HepG2 (cell line): ENCODE measurements around the gene SOAT2. TPM values are rescaled to one million over a fixed set of nuclear protein-coding genes. Genes with fewer than 3 reads are reported as not detected.

Experiments
- ARID5B ChIP-seq: IDR thresholded peaks from 2 replicates; pipeline ENCODE4 v1.4.0; 2020; ENCODE audit warnings: mild to moderate bottlenecking, missing genetic modification reagents
- CEBPZ ChIP-seq: IDR thresholded peaks from 2 replicates; pipeline ENCODE4 v1.6.1; 2012; ENCODE audit warnings: low read length, improper control_type of control experiment
- CERS6 ChIP-seq: sonication (generic); formaldehyde crosslinking; IDR thresholded peaks from 2 replicates; pipeline ENCODE4 v1.5.0; 2020; ENCODE audit warnings: missing genetic modification reagents
- HMG20B ChIP-seq: conservative IDR thresholded peaks from 2 replicates; pipeline ENCODE4 v1.6.1; 2016; ENCODE audit warnings: missing genetic modification reagents, missing compliant biosample characterization
- JUND ChIP-seq: sonication (generic); formaldehyde crosslinking; IDR thresholded peaks from 2 replicates; pipeline ENCODE4 v1.8.0; 2022; ENCODE audit warnings: mild to moderate bottlenecking, missing genetic modification reagents
- PLSCR1 ChIP-seq: sonication (generic); formaldehyde crosslinking; IDR thresholded peaks from 2 replicates; pipeline ENCODE4 v1.5.0; 2020; ENCODE audit warnings: missing genetic modification reagents, mild to moderate bottlenecking, borderline replicate concordance
- PTBP1 ChIP-seq: fragments of 200-400 bp; formaldehyde crosslinking; IDR thresholded peaks from 2 replicates; pipeline ENCODE4 v1.6.1; 2018; ENCODE audit warnings: low read length, low read depth; ENCODE audit not compliant: poor library complexity, severe bottlenecking
- RFXANK ChIP-seq: IDR thresholded peaks from 2 replicates; pipeline ENCODE4 v1.6.1; 2016
- SP5 ChIP-seq: IDR thresholded peaks from 2 replicates; pipeline ENCODE4 v1.6.1; 2016; ENCODE audit warnings: low read depth, borderline replicate concordance
- STAT5B ChIP-seq: sonication (generic); formaldehyde crosslinking; IDR thresholded peaks from 2 replicates; pipeline ENCODE4 v1.4.0; 2020; ENCODE audit warnings: missing genetic modification reagents
- THAP9 ChIP-seq: sonication (generic); formaldehyde crosslinking; IDR thresholded peaks from 2 replicates; pipeline ENCODE4; 2020; ENCODE audit warnings: missing genetic modification reagents, mild to moderate bottlenecking, borderline replicate concordance
- THYN1 ChIP-seq: sonication (generic); formaldehyde crosslinking; IDR thresholded peaks from 2 replicates; pipeline ENCODE4 v1.8.1; 2023; ENCODE audit warnings: low read depth, mild to moderate bottlenecking, moderate library complexity, missing genetic modification reagents, borderline replicate concordance
- ZBTB1 ChIP-seq: sonication (generic); formaldehyde crosslinking; IDR thresholded peaks from 2 replicates; pipeline ENCODE4 v1.4.0; 2020; ENCODE audit warnings: missing genetic modification reagents, borderline replicate concordance
- ZNF446 ChIP-seq: sonication (generic); formaldehyde crosslinking; IDR thresholded peaks from 2 replicates; pipeline ENCODE4 v1.5.0; 2020; ENCODE audit warnings: mild to moderate bottlenecking, missing genetic modification reagents
- ZNF724P ChIP-seq: sonication (generic); formaldehyde crosslinking; IDR thresholded peaks from 2 replicates; pipeline ENCODE4 v1.8.0; 2022; ENCODE audit warnings: missing genetic modification reagents, borderline replicate concordance
- polyA plus RNA-seq, 8 experiments: library from polyadenylated mRNA; depleted of rRNA in 3 of 8; stranded (reverse) in 7 of 8; unstranded in 1 of 8; fragments of >200 nt; fragmentation: Illumina TruSeq in 4 of 8; extraction: Trizol in 4 of 8; gene quantifications; 2 replicates each; pipeline versions ENCODE4 v1.2.1 to v1.2.3, GENCODE V29; 2011 to 2016; ENCODE audit warnings: low read depth in 4 of 8, missing spikeins in 1 of 8, mixed read lengths in 1 of 8; ENCODE audit not compliant: insufficient read depth in 1 of 8
- total RNA-seq, 5 experiments: library from RNA; depleted of rRNA; stranded (reverse); fragments of >200 nt; fragmentation: Illumina TruSeq; extraction: Trizol; gene quantifications; 2 replicates each; pipeline ENCODE4 v1.2.3, GENCODE V29; 2016; ENCODE audit warnings: low read depth in 1 of 5

The SOAT2 gene
- total and polyA plus RNA-seq, 2 of the 13 experiments (the other 11 are each of a cell fraction or from before 2014, with no cell fraction given), result 14.9 to 108 TPM

GRCh38 chr12:53079226-53080117, 23.8 kb upstream of the SOAT2 start, which contains the start of gene SPRYD3 (continued):
- TF ChIP-seq HMG20B, result no peak
- peak; percentile 54 for TF ChIP-seq PTBP1
- 0 out of 2 replicates have a peak, but pooled peaks have one; percentile 77 for TF ChIP-seq STAT5B (CRISPR knock-in tag)
- TF ChIP-seq JUND (CRISPR knock-in tag), result no peak
- TF ChIP-seq RFXANK (CRISPR knock-in tag), result peak; percentile 85
- TF ChIP-seq ZBTB1 (CRISPR knock-in tag), result no peak; the same call in 1 of the 2 replicates
- no peak for TF ChIP-seq CERS6 (CRISPR knock-in tag)
- TF ChIP-seq CEBPZ, result no peak
- TF ChIP-seq ARID5B (CRISPR knock-in tag), result 0 out of 2 replicates have a peak, but pooled peaks have one; percentile 27
- TF ChIP-seq THAP9 (CRISPR knock-in tag), result peak; percentile 59; the same call in 1 of the 2 replicates
- peak; percentile 50; the same call in 1 of the 2 replicates for TF ChIP-seq ZNF724P (CRISPR knock-in tag)
- TF ChIP-seq SP5 (CRISPR knock-in tag), result 0 out of 2 replicates have a peak, but pooled peaks have one; percentile 37
- TF ChIP-seq THYN1 (CRISPR knock-in tag), result no peak
- TF ChIP-seq ZNF446, result peak; percentile 70; the same call in 1 of the 2 replicates
- TF ChIP-seq PLSCR1 (CRISPR knock-in tag), result no peak
